Calu3 (cell line): ENCODE measurements around the gene PITPNM2. TPM values are rescaled to one million over a fixed set of nuclear protein-coding genes. Genes with fewer than 3 reads are reported as not detected.

Source experiments
- BruUV-seq: library from RNA; stranded (reverse); fragments of 400-500 nt; replicated peaks from 2 replicates; lab custom pipeline; 2021; lab: Mats Ljungman, UMichigan
- CTCF ChIA-PET: fragments of 300-600 bp; sonication (Branson Sonifier 250); formaldehyde crosslinking; loops from one replicate; lab custom pipeline; 2022; ENCODE audit warnings: antibody characterized with exemption; lab: Charles Lee
- DNase-seq: peaks from one replicate; pipeline ENCODE4 v3.0.0; 2022
- H3K27ac Mint-ChIP-seq: one replicate; pipeline ENCODE4 v1.8.0; 2022; ENCODE audit warnings: mixed read lengths; ENCODE audit not compliant: unreplicated experiment
- H3K27me3 Mint-ChIP-seq: one replicate; pipeline ENCODE4 v1.8.0; 2022; ENCODE audit warnings: mixed read lengths; ENCODE audit not compliant: unreplicated experiment
- H3K36me3 Mint-ChIP-seq: one replicate; pipeline ENCODE4 v1.8.0; 2022; ENCODE audit warnings: mild to moderate bottlenecking, moderate library complexity, mixed read lengths; ENCODE audit not compliant: insufficient read depth, unreplicated experiment
- H3K4me1 Mint-ChIP-seq: one replicate; pipeline ENCODE4 v1.8.0; 2022; ENCODE audit warnings: mild to moderate bottlenecking, low read depth, mixed read lengths; ENCODE audit not compliant: unreplicated experiment
- H3K4me3 Mint-ChIP-seq: one replicate; pipeline ENCODE4 v1.8.0; 2022; ENCODE audit warnings: mild to moderate bottlenecking, low read depth, moderate library complexity, mixed read lengths; ENCODE audit not compliant: unreplicated experiment
- H3K9me3 Mint-ChIP-seq: one replicate; pipeline ENCODE4 v1.8.0; 2022; ENCODE audit warnings: low read depth, mixed read lengths; ENCODE audit not compliant: unreplicated experiment
- intact Hi-C: fragments of 100-400 bp; cut with micrococcal nuclease; formaldehyde crosslinking; loops from one replicate; pipeline ENCODE4 v1.10.0; 2022; ENCODE audit not compliant: unreplicated experiment
- total RNA-seq: library from RNA; stranded (reverse); gene quantifications from 2 replicates; pipeline ENCODE4 v1.2.3, GENCODE V29; 2022
- TF ChIP-seq, protein P1 (sequence below): fragments of 200-600 bp; IDR thresholded peaks from one replicate; pipeline ENCODE4 v1.8.0; 2022; ENCODE audit warnings: antibody characterized with exemption; ENCODE audit not compliant: unreplicated experiment

The PITPNM2 gene
- total RNA-seq, 1 experiment from 2014 or later: 8.4 TPM

DNA sequence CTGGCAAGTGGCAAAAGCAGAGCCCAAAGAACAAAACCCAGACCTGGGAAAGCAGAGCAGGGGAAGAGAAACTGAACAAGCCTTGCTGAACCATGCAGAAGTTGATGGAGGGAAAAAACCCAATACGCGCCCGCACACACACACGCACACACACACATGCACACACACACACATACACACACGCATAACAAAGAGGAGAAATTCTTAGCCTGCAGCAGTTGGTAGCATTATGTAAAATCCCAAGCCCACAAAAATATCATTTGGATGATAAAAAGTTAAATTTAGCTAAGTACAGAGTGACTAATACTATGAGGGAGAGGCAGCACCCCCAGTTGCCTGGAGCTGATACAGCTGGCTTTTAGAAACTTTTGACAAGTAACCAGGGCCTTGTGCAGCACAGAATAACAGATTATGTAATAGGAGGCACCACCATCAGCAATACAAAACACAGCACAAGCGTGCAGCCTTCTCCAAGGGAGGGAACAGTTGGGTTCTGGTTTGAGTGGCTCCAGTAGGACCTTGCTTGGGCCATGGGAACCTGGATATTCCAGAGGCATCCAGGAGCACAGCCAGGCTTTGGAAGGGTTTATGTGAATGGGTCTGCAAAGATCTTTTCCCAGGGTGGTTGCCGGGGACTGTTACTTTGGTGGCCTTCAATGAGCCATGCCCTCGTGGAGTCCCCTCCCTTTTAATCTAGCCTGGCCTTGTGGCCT, 35.3 kb downstream of the PITPNM2 start:
- H3K36me3 Mint-ChIP-seq: no peaks in the 10 kb centered on the region
- H3K9me3 Mint-ChIP-seq: no peaks in the 10 kb centered on the region
- no peaks in the 10 kb centered on the region for H3K4me1 Mint-ChIP-seq
- H3K27me3 Mint-ChIP-seq: no peaks in the 10 kb centered on the region
- DNase-seq: no peak
- CTCF ChIA-PET: interaction anchor here (0.9 kb wide), 1 partner anchor 11 kb away, joined by 3 read pairs; no protein-coding TSS in a partner anchor
- no peak overlapping the region for H3K27ac Mint-ChIP-seq
- intact Hi-C loops: no loop called here
- H3K4me3 Mint-ChIP-seq: no peak overlapping the region
- TF ChIP-seq, protein P1, sequence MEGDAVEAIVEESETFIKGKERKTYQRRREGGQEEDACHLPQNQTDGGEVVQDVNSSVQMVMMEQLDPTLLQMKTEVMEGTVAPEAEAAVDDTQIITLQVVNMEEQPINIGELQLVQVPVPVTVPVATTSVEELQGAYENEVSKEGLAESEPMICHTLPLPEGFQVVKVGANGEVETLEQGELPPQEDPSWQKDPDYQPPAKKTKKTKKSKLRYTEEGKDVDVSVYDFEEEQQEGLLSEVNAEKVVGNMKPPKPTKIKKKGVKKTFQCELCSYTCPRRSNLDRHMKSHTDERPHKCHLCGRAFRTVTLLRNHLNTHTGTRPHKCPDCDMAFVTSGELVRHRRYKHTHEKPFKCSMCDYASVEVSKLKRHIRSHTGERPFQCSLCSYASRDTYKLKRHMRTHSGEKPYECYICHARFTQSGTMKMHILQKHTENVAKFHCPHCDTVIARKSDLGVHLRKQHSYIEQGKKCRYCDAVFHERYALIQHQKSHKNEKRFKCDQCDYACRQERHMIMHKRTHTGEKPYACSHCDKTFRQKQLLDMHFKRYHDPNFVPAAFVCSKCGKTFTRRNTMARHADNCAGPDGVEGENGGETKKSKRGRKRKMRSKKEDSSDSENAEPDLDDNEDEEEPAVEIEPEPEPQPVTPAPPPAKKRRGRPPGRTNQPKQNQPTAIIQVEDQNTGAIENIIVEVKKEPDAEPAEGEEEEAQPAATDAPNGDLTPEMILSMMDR: no peak
- no TSS peak for BruUV-seq

DNA sequence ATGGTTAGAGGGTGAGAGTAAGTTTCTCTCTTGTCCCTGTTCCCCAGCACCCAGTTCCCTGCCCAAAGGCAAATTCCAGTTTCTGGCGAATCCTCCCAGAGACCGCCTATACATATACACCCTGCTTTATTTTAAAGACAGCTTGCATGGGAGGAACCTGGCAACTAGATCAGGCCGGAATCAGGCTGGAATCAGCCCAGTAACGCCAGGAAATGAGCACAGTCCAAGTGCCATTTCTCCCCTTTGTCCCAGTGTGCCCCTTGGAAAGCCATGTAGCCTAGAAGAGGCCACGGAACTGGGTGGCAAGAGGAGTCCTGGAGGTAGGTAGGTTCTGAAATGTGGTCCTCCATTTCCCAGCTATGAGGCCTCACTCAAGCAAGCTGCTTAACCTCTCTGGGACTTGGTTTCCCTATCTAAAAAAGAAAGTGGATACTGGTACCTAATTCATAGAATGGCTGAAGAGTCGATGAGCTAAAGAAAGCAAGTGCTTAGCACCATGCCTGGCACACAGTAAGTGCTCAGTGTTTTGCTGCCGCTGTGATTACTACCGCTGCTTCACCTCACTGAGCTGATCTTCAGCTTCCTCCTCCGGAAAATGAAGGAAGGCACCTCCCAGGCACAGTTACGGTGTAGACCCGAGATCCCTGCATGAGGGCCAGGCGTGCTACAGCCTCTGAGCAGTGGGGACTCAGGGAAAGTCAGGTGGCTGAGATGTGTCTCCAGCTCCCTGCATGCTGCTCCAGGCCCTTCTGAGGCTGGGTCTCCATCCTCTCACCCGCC, 36.4 kb downstream of the PITPNM2 start:
- Mint-ChIP-seq H3K4me3 (no peak overlapping the region), H3K36me3 (no peaks in the 10 kb centered on the region), H3K4me1 (no peaks in the 10 kb centered on the region), H3K27ac (no peak overlapping the region), H3K9me3 (no peaks in the 10 kb centered on the region), H3K27me3 (no peaks in the 10 kb centered on the region)
- TF ChIP-seq, protein P1: no peak
- CTCF ChIA-PET: interaction anchor here (0.9 to 1.1 kb wide), 2 partner anchors 12 kb away, joined by 3 to 4 read pairs; no protein-coding TSS in a partner anchor
- intact Hi-C loops: no loop called here
- DNase-seq: no peak
- no TSS peak for BruUV-seq

DNA sequence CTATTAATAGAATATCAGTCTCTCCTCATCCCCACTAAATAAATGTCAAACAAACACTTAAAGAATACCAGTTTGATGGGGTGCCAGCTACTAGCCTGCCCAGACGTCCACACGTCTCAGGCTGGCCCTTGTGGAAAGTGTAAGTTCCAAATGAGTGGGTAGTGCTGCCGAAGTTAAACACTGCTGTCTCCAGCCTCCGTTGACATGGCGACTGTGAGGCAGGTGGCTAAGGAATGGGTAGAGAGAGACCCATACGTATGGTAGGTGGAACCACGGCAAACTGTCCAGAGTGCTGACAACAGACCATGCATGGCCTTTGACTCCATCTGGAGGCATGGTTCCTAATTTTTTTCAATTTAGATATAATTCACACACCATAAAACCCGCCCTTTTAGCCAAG, 37.9 kb downstream of the PITPNM2 start:
- Mint-ChIP-seq H3K27ac (no peak overlapping the region), H3K9me3 (no peaks in the 10 kb centered on the region), H3K36me3 (no peaks in the 10 kb centered on the region), H3K4me3 (no peak overlapping the region), H3K27me3 (no peaks in the 10 kb centered on the region), H3K4me1 (no peaks in the 10 kb centered on the region)
- TF ChIP-seq, protein P1: no peak
- DNase-seq: no peak
- BruUV-seq: no TSS peak
- intact Hi-C loops: no loop called here
- CTCF ChIA-PET: no interaction called here

DNA sequence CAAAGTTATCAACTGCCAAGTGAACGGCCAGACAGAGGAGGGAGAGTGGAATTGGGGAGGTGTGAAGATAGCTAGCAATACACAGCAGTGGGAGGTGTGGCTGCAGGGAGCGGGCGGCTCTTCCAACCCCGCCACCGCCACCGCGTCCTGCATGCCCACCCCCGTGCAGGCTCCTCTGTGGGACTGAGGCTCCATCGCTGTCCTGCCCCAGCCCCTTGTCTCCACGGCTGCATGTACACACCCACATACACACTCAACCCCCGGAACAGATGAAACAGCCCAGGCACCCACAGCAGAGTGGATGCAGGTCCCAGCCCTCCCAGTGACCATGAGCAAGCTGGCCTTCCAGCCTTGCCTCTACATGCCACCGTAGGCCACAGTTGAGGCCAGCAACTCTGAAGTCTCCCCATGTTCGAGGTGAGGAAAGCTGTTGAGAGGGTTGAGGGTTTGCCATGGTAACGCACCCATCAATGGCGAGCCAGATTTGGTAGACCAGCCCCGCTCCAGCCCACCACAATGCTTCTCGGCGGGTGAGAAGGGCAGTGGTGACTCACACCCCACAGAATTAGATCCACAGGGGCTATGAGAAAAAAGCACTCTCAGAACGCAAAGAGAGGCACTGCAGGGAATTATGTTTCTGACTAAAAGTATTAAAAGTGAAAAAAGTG, 39.3 kb downstream of the PITPNM2 start:
- intact Hi-C loops: no loop called here
- H3K27me3 Mint-ChIP-seq: no peaks in the 10 kb centered on the region
- TF ChIP-seq, protein P1: no peak
- H3K4me3 Mint-ChIP-seq: no peak overlapping the region
- CTCF ChIA-PET: interaction anchor here (0.6 kb wide), 1 partner anchor 1572 kb away, joined by 6 read pairs; no protein-coding TSS in a partner anchor
- no peaks in the 10 kb centered on the region for H3K4me1 Mint-ChIP-seq
- no TSS peak for BruUV-seq
- no peak overlapping the region for H3K27ac Mint-ChIP-seq
- DNase-seq: no peak
- no peaks in the 10 kb centered on the region for H3K9me3 Mint-ChIP-seq
- no peaks in the 10 kb centered on the region for H3K36me3 Mint-ChIP-seq
